Measurements from ENCODE around the gene DOP1A. TPM values are rescaled to one million over a fixed set of nuclear protein-coding genes. Genes with fewer than 3 reads are reported as not detected.

Gene DOP1A
- total and polyA plus RNA-seq, 2 donors (not counting 1 experiment from before 2014, with no cell fraction given) = 9.4 to 28.3 TPM

DNA sequence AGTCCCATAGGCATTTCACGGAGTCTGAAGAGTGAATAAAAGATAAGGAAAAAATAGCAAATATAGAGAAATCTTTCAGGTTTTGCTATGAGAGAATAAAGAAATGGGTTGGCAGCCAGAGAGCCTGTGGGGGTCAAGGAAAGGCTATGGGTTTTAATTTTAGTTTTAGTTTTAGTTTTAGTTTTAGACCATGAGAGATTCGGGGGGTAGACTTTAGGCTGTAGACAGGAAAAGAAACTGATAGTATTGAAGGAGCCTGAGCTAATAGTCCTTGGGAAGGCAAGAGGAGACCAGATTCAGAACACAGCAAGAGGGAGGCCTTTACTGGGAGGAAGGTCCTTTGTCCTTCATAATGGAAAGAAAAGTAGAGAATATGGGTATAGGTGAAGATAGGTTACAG, 19.3 kb downstream of the DOP1A start:
- TF ChIP-seq, protein P1, sequence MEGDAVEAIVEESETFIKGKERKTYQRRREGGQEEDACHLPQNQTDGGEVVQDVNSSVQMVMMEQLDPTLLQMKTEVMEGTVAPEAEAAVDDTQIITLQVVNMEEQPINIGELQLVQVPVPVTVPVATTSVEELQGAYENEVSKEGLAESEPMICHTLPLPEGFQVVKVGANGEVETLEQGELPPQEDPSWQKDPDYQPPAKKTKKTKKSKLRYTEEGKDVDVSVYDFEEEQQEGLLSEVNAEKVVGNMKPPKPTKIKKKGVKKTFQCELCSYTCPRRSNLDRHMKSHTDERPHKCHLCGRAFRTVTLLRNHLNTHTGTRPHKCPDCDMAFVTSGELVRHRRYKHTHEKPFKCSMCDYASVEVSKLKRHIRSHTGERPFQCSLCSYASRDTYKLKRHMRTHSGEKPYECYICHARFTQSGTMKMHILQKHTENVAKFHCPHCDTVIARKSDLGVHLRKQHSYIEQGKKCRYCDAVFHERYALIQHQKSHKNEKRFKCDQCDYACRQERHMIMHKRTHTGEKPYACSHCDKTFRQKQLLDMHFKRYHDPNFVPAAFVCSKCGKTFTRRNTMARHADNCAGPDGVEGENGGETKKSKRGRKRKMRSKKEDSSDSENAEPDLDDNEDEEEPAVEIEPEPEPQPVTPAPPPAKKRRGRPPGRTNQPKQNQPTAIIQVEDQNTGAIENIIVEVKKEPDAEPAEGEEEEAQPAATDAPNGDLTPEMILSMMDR (IDR thresholded peaks at IDR 0.05) = no peak
- no peak for TF ChIP-seq EZH2 (IDR thresholded peaks at IDR 0.05; ENCODE audit: borderline replicate concordance, insufficient read depth, low read depth, low read length, poor library complexity, severe bottlenecking)
- Histone ChIP-seq H3K4me1 (ENCODE audit: control insufficient read depth in 2 of 2, insufficient read depth in 2 of 2, low read length in 2 of 2) (peaks cover 6 to 7% of the 10 kb centered on the region in 2 donors), H3K27me3 (replicated peaks in 1 of 4; ENCODE audit: control extremely low read depth in 1 of 4, control insufficient read depth in 3 of 4, insufficient read depth in 4 of 4, low read length in 3 of 4) (no peaks in the 10 kb centered on the region), H3K27ac (ENCODE audit: low read length in 2 of 2) (no peak overlapping the region), H2AFZ (ENCODE audit: insufficient read depth, low read depth, low read length, poor library complexity, severe bottlenecking) (no peak overlapping the region), H3K9ac (ENCODE audit: low read length) (peak overlapping the region; percentile 2), H4K20me1 (ENCODE audit: control insufficient read depth, insufficient read depth, low read length, poor library complexity, severe bottlenecking) (peaks cover 5% of the 10 kb centered on the region), H3K9me3 (ENCODE audit: control extremely low read depth in 1 of 3, control insufficient read depth in 2 of 3, insufficient read depth in 1 of 3, low read length in 2 of 3) (no peaks in the 10 kb centered on the region), H3K4me3 (ENCODE audit: control extremely low read depth in 1 of 5, extremely low read depth in 1 of 5, insufficient read depth in 1 of 5, low read depth in 2 of 5, low read length in 4 of 5) (peak overlapping the region in 1 of 5 experiments; percentile 13), H3K36me3 (replicated peaks in 1 of 2; ENCODE audit: control extremely low read depth in 1 of 2, control insufficient read depth in 1 of 2, extremely low read depth in 1 of 2, insufficient read depth in 2 of 2, low read length in 1 of 2) (no peaks in the 10 kb centered on the region), H3K4me2 (replicated peaks; ENCODE audit: low read depth, low read length, poor library complexity, severe bottlenecking) (peak overlapping the region; percentile 21), H3K79me2 (ENCODE audit: control insufficient read depth, insufficient read depth, low read length) (peaks cover 33% of the 10 kb centered on the region)
- H3K27me3 Mint-ChIP-seq = no peaks in the 10 kb centered on the region
- DNase-seq (no peak), ATAC-seq (ENCODE audit: low read depth) (no peak)
- intact Hi-C loops (cut with micrococcal nuclease) = no loop called here
- CTCF ChIA-PET = no interaction called here
- peak overlapping the region; percentile 6 for H3K27ac Mint-ChIP-seq
- peaks cover 22% of the 10 kb centered on the region for H3K4me1 Mint-ChIP-seq
- H3K4me3 Mint-ChIP-seq = peak overlapping the region; percentile 11
- H3K9me3 Mint-ChIP-seq (ENCODE audit: insufficient read depth) = no peaks in the 10 kb centered on the region
- 75% methylated on average over 2 of the region's 2 CpGs for WGBS (ENCODE audit: insufficient coverage)
- POLR2A ChIA-PET = no interaction called here

DNA sequence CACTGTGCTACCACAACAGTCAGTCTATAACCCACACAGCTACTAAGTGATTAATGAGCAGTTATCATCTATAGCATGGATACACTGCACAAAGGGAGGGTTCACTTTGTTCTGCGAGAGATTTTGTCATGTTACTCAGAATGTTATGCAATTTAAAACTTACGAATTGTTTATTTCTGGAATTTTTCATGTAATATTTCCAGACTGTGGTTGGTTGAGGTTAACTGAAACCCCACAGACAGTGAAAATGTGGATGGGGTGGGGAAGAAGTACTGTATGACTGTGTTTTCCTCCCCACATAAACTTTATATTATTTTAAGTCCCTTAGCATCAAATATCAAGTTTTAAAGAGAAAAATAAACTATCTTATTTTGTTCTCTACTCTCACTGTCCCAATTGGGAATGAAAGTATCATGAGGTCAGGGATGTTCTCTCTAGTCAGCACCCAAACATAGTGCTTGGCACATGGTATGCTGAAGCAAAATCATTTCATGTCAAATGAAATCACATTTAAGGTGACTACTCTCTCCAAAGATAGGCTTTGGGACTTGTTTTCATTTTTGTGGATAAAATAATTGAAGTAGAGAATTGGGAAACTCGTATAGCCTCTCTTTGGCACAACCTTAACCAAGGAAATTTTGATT, 25.4 kb downstream of the DOP1A start:
- H3K4me2 ChIP-seq (replicated peaks; ENCODE audit: low read depth, low read length, poor library complexity, severe bottlenecking) = no peak overlapping the region
- H3K79me2 ChIP-seq (ENCODE audit: control insufficient read depth, insufficient read depth, low read length) = peaks cover 34% of the 10 kb centered on the region
- WGBS (ENCODE audit: insufficient coverage) = 100% methylated on average over 2 of the region's 3 CpGs
- H2AFZ ChIP-seq (ENCODE audit: insufficient read depth, low read depth, low read length, poor library complexity, severe bottlenecking) = no peak overlapping the region
- Mint-ChIP-seq H3K27ac (no peak overlapping the region), H3K27me3 (no peaks in the 10 kb centered on the region), H3K4me1 (peaks cover 3% of the 10 kb centered on the region), H3K4me3 (no peak overlapping the region), H3K9me3 (ENCODE audit: insufficient read depth) (no peaks in the 10 kb centered on the region)
- no peaks in the 10 kb centered on the region for H3K4me1 ChIP-seq (ENCODE audit: control insufficient read depth in 2 of 2, insufficient read depth in 2 of 2, low read length in 2 of 2)
- H3K9ac ChIP-seq (ENCODE audit: low read length) = no peak overlapping the region
- H3K27me3 ChIP-seq (replicated peaks in 1 of 4; ENCODE audit: control extremely low read depth in 1 of 4, control insufficient read depth in 3 of 4, insufficient read depth in 4 of 4, low read length in 3 of 4) = no peaks in the 10 kb centered on the region
- H3K9me3 ChIP-seq (ENCODE audit: control extremely low read depth in 1 of 3, control insufficient read depth in 2 of 3, insufficient read depth in 1 of 3, low read length in 2 of 3) = peaks cover 0 to 2% (median 0%) of the 10 kb centered on the region in 3 donors
- intact Hi-C loops (cut with micrococcal nuclease) = no loop called here
- TF ChIP-seq, protein P1 (IDR thresholded peaks at IDR 0.05) = no peak
- no peak for TF ChIP-seq EZH2 (IDR thresholded peaks at IDR 0.05; ENCODE audit: borderline replicate concordance, insufficient read depth, low read depth, low read length, poor library complexity, severe bottlenecking)
- DNase-seq (no peak), ATAC-seq (ENCODE audit: low read depth) (no peak)
- ChIA-PET CTCF (interaction anchor here (1.1 kb wide), 1 partner anchor 26 kb away, joined by 3 read pairs; the partner anchor contains the start of gene DOP1A), POLR2A (no interaction called here)
- H3K27ac ChIP-seq (ENCODE audit: low read length in 2 of 2) = no peak overlapping the region
- peaks cover 12% of the 10 kb centered on the region for H4K20me1 ChIP-seq (ENCODE audit: control insufficient read depth, insufficient read depth, low read length, poor library complexity, severe bottlenecking)
- no peak overlapping the region for H3K4me3 ChIP-seq (ENCODE audit: control extremely low read depth in 1 of 5, extremely low read depth in 1 of 5, insufficient read depth in 1 of 5, low read depth in 2 of 5, low read length in 4 of 5)
- H3K36me3 ChIP-seq (replicated peaks in 1 of 2; ENCODE audit: control extremely low read depth in 1 of 2, control insufficient read depth in 1 of 2, extremely low read depth in 1 of 2, insufficient read depth in 2 of 2, low read length in 1 of 2) = peaks cover 0 to 3% of the 10 kb centered on the region in 2 experiments

Measured in B cell (primary cell).